K562 (cell line): ENCODE measurements around the gene PREX1. TPM values are rescaled to one million over a fixed set of nuclear protein-coding genes. Genes with fewer than 3 reads are reported as not detected.

Experiments used
- ATAC-seq: fragments of 200-7000 bp; cut with Tn5 transposase; 3 replicates; pipeline ENCODE4 v1.9.1; 2020; ENCODE audit warnings: moderate library complexity
- BruUV-seq: library from RNA; stranded (reverse); fragments of 400-500 nt; replicated peaks from 2 replicates; lab custom pipeline; 2021; lab: Mats Ljungman, UMichigan
- CTCF ChIA-PET: fragments of 300-600 bp; formaldehyde crosslinking; extraction: SDS; loops from one replicate; lab custom pipeline; 2021; ENCODE audit warnings: low intra/inter-chr PET ratio; lab: Yijun Ruan, JAX
- POLR2A ChIA-PET: fragments of 300-600, 350-650 bp; sonication (Branson Sonifier 250); formaldehyde crosslinking; extraction: SDS; loops from one replicate; lab custom pipeline; 2021; ENCODE audit warnings: antibody characterized with exemption, inconsistent platforms; lab: Yijun Ruan, JAX
- DNase-seq, 4 experiments: peaks; one replicate each; pipeline versions ENCODE4 v3.0.0 to v3.0.0-alpha.2; 2011 to 2018; ENCODE audit warnings: low spot score in 3 of 4, mixed read lengths in 3 of 4; ENCODE audit errors: extremely low read depth in 1 of 4
- FAIRE-seq: peaks from 2 replicates; lab custom pipeline; 2011; peaks lifted over from hg19 to GRCh38; lab: Jason Lieb, UNC
- H2AFZ ChIP-seq: 2 replicates; pipeline ENCODE4 v1.6.0; 2011; ENCODE audit warnings: low read depth, low read length, control low read depth, inconsistent platforms
- H3K27ac ChIP-seq: fragments of 200-600 bp; 3 replicates; pipeline ENCODE4 v1.8.0; 2011; ENCODE audit warnings: low read depth, mild to moderate bottlenecking, control low read depth, inconsistent platforms, low read length, moderate library complexity, mixed read lengths; ENCODE audit errors: extremely low read depth
- H3K27me3 ChIP-seq, 2 experiments: fragments of 300-600 bp in 1 of 2; 2 replicates in 1 of 2; 3 replicates in 1 of 2; pipeline versions ENCODE4 v1.6.0 to v1.8.0; 2011; ENCODE audit warnings: inconsistent platforms in 2 of 2, low read length in 2 of 2, mild to moderate bottlenecking in 1 of 2, mixed read lengths in 1 of 2, moderate library complexity in 1 of 2; ENCODE audit not compliant: control insufficient read depth in 2 of 2, insufficient read depth in 2 of 2
- H3K36me3 ChIP-seq: fragments of 300-600 bp; 3 replicates; pipeline ENCODE4 v1.8.0; 2011; ENCODE audit warnings: mild to moderate bottlenecking, low read length, inconsistent platforms; ENCODE audit not compliant: control insufficient read depth, insufficient read depth
- H3K4me1 ChIP-seq, 2 experiments: fragments of 200-600 bp in 1 of 2; replicated peaks in 1 of 2; 2 replicates in 1 of 2; 3 replicates in 1 of 2; pipeline versions ENCODE4 v1.5.1 to v1.8.0; 2011; ENCODE audit warnings: inconsistent platforms in 2 of 2, low read length in 2 of 2, mild to moderate bottlenecking in 1 of 2, mixed read lengths in 1 of 2, moderate library complexity in 1 of 2; ENCODE audit not compliant: control insufficient read depth in 2 of 2, insufficient read depth in 2 of 2
- H3K4me2 ChIP-seq: 2 replicates; pipeline ENCODE4 v1.6.1; 2011; ENCODE audit warnings: low read length, control low read depth, inconsistent platforms, mixed read lengths; ENCODE audit not compliant: insufficient read depth
- H3K4me3 ChIP-seq: fragments of 200-600 bp; sonication (generic), shearing (Covaris generic); 2 replicates; pipeline ENCODE4 v1.5.1; 2016; ENCODE audit warnings: control low read depth, inconsistent platforms
- H3K79me2 ChIP-seq: fragments of 200-600 bp; 3 replicates; pipeline ENCODE4 v1.8.0; 2011; ENCODE audit warnings: low read length, inconsistent platforms; ENCODE audit not compliant: control insufficient read depth, insufficient read depth
- H3K9ac ChIP-seq, 2 experiments: 2 replicates each; pipeline versions ENCODE4 v1.6.0 to v1.6.1; 2011; ENCODE audit warnings: low read depth in 2 of 2, low read length in 2 of 2, control low read depth in 1 of 2, inconsistent platforms in 1 of 2, mild to moderate bottlenecking in 1 of 2, mixed read lengths in 1 of 2; ENCODE audit not compliant: insufficient read depth in 1 of 2
- H3K9me1 ChIP-seq: one replicate; pipeline ENCODE4 v1.6.0; 2011; ENCODE audit warnings: inconsistent platforms, mild to moderate bottlenecking, low read length, moderate library complexity; ENCODE audit not compliant: control insufficient read depth, insufficient read depth
- H3K9me3 ChIP-seq: replicated peaks from 2 replicates; pipeline ENCODE4 v1.5.1; 2011; ENCODE audit warnings: low read depth, low read length, inconsistent platforms; ENCODE audit not compliant: control insufficient read depth, insufficient read depth
- H4K20me1 ChIP-seq: replicated peaks from 2 replicates; pipeline ENCODE4 v1.6.1; 2011; ENCODE audit warnings: low read length, inconsistent platforms, mixed read lengths; ENCODE audit not compliant: control insufficient read depth, insufficient read depth
- CTBP1 ChIP-seq: fragments of 450-650 bp; IDR thresholded peaks from 2 replicates; pipeline ENCODE4 v1.6.1; 2016; ENCODE audit warnings: borderline replicate concordance
- NUFIP1 ChIP-seq: fragments of 450-650 bp; IDR thresholded peaks from 2 replicates; pipeline ENCODE4 v1.6.1; 2018; ENCODE audit not compliant: partially characterized antibody
- RCOR1 ChIP-seq, 2 experiments: IDR thresholded peaks; 2 replicates each; pipeline ENCODE4 v1.6.1; 2012; ENCODE audit warnings: low read depth in 2 of 2, low read length in 2 of 2, borderline replicate concordance in 1 of 2, improper control_type of control experiment in 1 of 2
- SREBF2 ChIP-seq: sonication (generic); formaldehyde crosslinking; IDR thresholded peaks from 2 replicates; pipeline ENCODE4 v1.4.0; 2020; ENCODE audit warnings: mild to moderate bottlenecking, missing genetic modification reagents
- ZNF134 ChIP-seq: fragments of 250-450 bp; sonication (Bioruptor Pico); conservative IDR thresholded peaks from 2 replicates; pipeline ENCODE4 v1.4.0; 2020
- WGBS: fragments of 100-300 bp; shearing (Covaris generic); methylation state at CpG from one replicate; pipeline ENCODE4 v1.1.6; 2016; ENCODE audit warnings: low coverage, mixed read lengths; ENCODE audit not compliant: insufficient coverage; ENCODE audit errors: missing lambda C conversion rate; 5-methylcytosine and 5-hydroxymethylcytosine counted together
- in situ Hi-C: fragments of 300-500 bp; cut with MboI; formaldehyde crosslinking; loops from 4 replicates; pipeline ENCODE4 v1.15.0; 2018; ENCODE audit warnings: inconsistent platforms, mixed read lengths
- intact Hi-C: fragments of 100-400 bp; cut with micrococcal nuclease; formaldehyde crosslinking; loops from 2 replicates; pipeline ENCODE4 v1.14.2; 2022
- polyA plus RNA-seq, 8 experiments: library from polyadenylated mRNA; depleted of rRNA in 4 of 8; stranded (reverse) in 5 of 8; unstranded in 3 of 8; fragments of >200 nt; fragmentation: Nextera tagmentation in 2 of 8; fragmentation: Illumina TruSeq in 1 of 8; extraction: Ambion mirVana in 2 of 8; extraction: Trizol in 1 of 8; gene quantifications; 2 replicates each; pipeline versions ENCODE4 v1.2.1 to v1.2.3, GENCODE V29; 2011 to 2014; ENCODE audit warnings: inconsistent platforms in 1 of 8, missing spikeins in 1 of 8
- total RNA-seq, 7 experiments: library from RNA; depleted of rRNA in 6 of 7; stranded (reverse); fragments of >200 nt in 6 of 7; fragmentation: Illumina TruSeq in 2 of 7; extraction: Trizol in 2 of 7; gene quantifications; 2 replicates each; pipeline versions ENCODE4 v1.2.1 to v1.2.3, GENCODE V29; 2011 to 2021; ENCODE audit warnings: low replicate concordance in 1 of 7
- TF ChIP-seq, protein P1 (sequence below): fragments of 250-450 bp; sonication (Bioruptor Pico); IDR thresholded peaks from 2 replicates; pipeline ENCODE4 v1.8.0; 2021; ENCODE audit warnings: moderate library complexity, mild to moderate bottlenecking, inconsistent platforms

Gene PREX1
- total and polyA plus RNA-seq, 9 of the 15 experiments (the other 6 are each of a cell fraction or from before 2014, with no cell fraction given) = 0.37 to 10.4 (median 4.8) TPM

- Histone ChIP-seq H3K79me2 (no peaks in the 10 kb centered on the region), H3K9me3 (no peaks in the 10 kb centered on the region), H3K4me3 (no peak overlapping the region), H3K9me1 (no peaks in the 10 kb centered on the region), H4K20me1 (0 out of 2 replicates have a peak, but pooled peaks cover 6% of the 10 kb centered on the region), H3K4me1 (no peaks in the 10 kb centered on the region), H3K36me3 (no peaks in the 10 kb centered on the region), H3K4me2 (no peak overlapping the region), H2AFZ (no peak overlapping the region), H3K9ac (no peak overlapping the region), H3K27me3 (peaks cover 3 to 14% of the 10 kb centered on the region in 2 experiments; a peak in 3 of 5 replicates), H3K27ac (no peak overlapping the region)
- POLR2A ChIA-PET = no interaction called here
- no TSS peak for BruUV-seq
- TF ChIP-seq ZNF134 (CRISPR knock-in tag) (peak; percentile 93), CTBP1 (no peak), RCOR1 (IDR thresholded peaks at IDR 0.05; ENCODE audit: borderline replicate concordance in 1 of 2, low read depth in 2 of 2, low read length in 2 of 2) (no peak), SREBF2 (CRISPR knock-in tag) (no peak), NUFIP1 (no peak)
- TF ChIP-seq, protein P1, sequence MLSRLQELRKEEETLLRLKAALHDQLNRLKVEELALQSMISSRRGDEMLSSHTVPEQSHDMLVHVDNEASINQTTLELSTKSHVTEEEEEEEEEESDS (CRISPR knock-in tag) = no peak
- FAIRE-seq (no peak), ATAC-seq (no peak), DNase-seq (no peak)
- intact Hi-C loops = no loop called here
- in situ Hi-C loops = no loop called here
- 22% methylated on average over 14 of the region's 14 CpGs for WGBS
- CTCF ChIA-PET = no interaction called here
Measured at GRCh38 chr20:48816282-48817205, 11.3 kb downstream of the PREX1 start.
